Epithelial cell of proximal tubule (primary cell): ENCODE data around the gene SEPTIN10. TPM values are rescaled to one million over a fixed set of nuclear protein-coding genes. Genes with fewer than 3 reads are reported as not detected.

Experiments used
- DNase-seq: peaks from one replicate; pipeline ENCODE4 v3.0.0-alpha.2; 2011; ENCODE audit warnings: low read depth
- H3K4me3 ChIP-seq: 2 replicates; pipeline ENCODE4 v1.5.1; 2011; ENCODE audit warnings: low read depth, mild to moderate bottlenecking, low read length
- total RNA-seq: library from RNA; depleted of rRNA; stranded (reverse); fragments of >200 nt; gene quantifications from 2 replicates; pipeline ENCODE4 v1.2.3, GENCODE V29; 2015
- TF ChIP-seq, protein P1 (sequence below): conservative IDR thresholded peaks from 2 replicates; pipeline ENCODE4 v1.5.1; 2012; ENCODE audit warnings: low read depth, mild to moderate bottlenecking, low read length

The SEPTIN10 gene
- total RNA-seq, 1 donor from 2014 or later, result 80.6 TPM

- TF ChIP-seq, protein P1, sequence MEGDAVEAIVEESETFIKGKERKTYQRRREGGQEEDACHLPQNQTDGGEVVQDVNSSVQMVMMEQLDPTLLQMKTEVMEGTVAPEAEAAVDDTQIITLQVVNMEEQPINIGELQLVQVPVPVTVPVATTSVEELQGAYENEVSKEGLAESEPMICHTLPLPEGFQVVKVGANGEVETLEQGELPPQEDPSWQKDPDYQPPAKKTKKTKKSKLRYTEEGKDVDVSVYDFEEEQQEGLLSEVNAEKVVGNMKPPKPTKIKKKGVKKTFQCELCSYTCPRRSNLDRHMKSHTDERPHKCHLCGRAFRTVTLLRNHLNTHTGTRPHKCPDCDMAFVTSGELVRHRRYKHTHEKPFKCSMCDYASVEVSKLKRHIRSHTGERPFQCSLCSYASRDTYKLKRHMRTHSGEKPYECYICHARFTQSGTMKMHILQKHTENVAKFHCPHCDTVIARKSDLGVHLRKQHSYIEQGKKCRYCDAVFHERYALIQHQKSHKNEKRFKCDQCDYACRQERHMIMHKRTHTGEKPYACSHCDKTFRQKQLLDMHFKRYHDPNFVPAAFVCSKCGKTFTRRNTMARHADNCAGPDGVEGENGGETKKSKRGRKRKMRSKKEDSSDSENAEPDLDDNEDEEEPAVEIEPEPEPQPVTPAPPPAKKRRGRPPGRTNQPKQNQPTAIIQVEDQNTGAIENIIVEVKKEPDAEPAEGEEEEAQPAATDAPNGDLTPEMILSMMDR, result no peak
These were observed 82.5 kb downstream of the SEPTIN10 start for GRCh38 chr2:109531221-109531620.

DNA sequence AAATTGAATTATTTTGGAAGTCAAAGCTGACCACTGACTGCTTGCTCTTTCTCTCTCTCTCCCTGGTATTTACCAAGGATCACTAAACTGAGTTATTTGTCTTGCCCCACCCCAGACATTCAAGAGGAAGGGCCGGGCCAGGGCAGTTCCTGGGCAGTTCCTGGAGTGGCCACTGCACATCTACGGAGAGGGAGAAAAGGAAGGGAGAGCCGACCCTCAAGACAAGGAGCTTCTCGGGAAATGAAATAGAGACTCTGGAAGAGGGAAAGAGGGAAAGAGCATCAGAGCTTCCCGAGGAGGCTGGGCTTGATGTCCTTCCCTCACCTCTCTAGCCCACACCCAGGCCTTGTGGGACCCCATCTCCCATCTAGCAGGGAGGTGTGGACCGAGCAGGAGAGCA, 83.1 kb downstream of the SEPTIN10 start:
- DNase-seq, result no peak
- TF ChIP-seq, protein P1, result no peak
- no peak overlapping the region for H3K4me3 ChIP-seq

More at GRCh38 chr2:109531221-109531620, 82.5 kb downstream of the SEPTIN10 start:
- no peak for DNase-seq
- no peak overlapping the region for H3K4me3 ChIP-seq

GRCh38 chr2:109529532-109530449, 84.0 kb downstream of the SEPTIN10 start:
- TF ChIP-seq, protein P1, result no peak
- H3K4me3 ChIP-seq, result no peak overlapping the region

GRCh38 chr2:109528811-109529501, 84.8 kb downstream of the SEPTIN10 start:
- H3K4me3 ChIP-seq, result no peak overlapping the region
- TF ChIP-seq, protein P1, result no peak
- no peak for DNase-seq

More at GRCh38 chr2:109529532-109530449, 84.0 kb downstream of the SEPTIN10 start:
- DNase-seq, result no peak

DNA sequence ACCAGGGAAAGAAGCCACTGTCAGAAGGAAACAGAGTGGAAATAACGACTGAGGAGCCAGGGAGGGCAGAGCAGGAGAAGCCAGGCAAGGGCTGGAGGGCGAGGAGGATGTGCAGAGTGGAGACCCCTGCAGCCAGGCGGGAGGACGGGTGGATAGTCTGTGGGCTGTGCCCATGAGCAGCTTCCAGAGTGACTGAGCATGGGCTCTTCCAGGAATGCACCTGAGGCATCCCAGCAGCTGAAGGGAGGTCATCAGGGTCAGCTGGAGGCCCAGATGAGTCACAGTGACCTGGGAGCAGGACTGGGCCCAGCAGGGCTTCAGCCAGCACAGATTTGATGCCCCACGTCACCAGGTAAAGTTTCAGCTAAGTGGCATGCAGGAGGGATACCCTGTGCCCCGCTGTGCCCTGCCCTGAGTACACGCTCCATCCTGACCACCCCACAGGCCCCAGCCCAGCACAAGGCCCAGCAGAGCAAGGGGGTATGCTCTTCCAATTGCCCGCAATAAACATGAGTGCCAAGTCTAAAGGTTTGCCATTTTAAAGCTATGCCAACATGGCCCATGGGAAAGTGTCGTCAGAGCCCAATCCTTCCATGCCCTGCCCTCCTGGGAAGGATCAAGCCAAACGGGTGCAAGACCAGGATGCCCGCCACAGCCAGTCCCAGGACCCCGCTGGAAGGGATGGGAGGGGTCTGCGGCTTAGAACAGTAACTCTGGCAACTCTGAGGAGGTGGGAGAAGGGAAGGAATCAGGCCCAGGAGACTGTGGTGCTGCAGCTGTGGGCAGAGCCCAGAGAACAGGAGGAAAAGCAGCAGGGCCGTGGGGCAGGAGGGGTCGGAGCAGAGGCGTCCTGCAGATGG, 85.7 kb downstream of the SEPTIN10 start:
- TF ChIP-seq, protein P1, result no peak
- H3K4me3 ChIP-seq, result no peak overlapping the region
- DNase-seq, result no peak

DNA sequence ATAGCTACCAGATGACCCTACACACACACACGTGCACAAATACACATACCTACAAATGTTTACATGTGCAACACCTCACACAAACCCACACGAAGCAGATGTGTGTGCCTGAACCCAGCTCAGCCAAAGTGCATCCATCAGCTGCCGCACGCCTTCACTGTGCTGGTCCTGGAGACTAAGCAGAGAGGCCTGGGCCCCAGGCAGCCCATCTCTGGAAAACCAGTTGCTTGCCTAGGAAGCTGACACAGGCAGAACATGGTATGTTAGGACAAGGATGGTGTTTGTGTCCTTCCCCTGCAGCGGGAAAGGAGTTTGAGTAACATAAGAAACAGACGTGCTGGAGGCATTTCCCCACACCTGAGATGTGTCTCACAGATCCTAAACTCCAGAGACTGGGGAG, 86.7 kb downstream of the SEPTIN10 start:
- H3K4me3 ChIP-seq, result no peak overlapping the region
- TF ChIP-seq, protein P1, result no peak
- no peak for DNase-seq
